ENCODE data around the gene MEX3A.

The MEX3A gene

DNA sequence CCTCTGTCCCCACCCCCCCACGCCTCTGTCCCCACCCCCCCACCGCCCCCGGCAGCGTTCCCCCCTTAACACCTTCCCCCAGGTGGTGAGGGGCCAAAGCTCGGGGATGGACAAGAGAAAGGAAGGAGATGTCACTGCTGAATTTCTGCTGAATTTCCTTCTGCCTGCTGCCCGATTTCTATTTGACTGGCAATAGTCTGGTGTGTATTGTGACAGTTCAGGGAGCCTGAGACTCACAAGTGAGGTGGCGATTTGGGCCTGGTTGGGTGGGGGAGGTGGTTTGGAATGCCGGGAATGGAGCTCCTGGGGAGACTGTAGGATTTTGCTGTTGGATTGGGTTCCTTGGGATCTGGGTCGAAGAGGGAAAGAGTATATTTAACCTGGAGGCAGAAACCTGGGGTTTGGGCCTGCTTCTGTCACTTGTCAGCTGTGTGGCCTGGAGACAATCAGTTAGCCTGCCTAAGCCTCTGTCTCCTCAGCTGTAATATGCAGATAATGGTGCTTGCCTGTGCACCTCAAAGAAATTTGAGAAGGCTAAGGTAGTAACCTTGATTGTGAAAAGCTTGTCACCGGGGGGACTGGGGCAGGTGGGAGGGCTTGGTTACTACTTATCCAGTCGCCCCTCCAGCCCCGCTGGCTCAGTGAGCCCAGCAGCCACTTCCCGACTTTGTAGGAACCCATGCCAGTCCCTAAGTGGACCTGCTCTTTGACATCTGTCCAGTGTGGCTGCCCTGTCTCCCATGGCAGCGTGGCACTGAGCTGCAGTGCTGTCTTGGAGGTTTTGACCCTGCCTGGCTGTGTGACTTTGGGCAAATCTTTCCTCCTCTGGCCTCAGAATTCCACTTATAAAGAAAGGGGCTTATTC lies 24.6 kb upstream of the MEX3A start:
- no peak for DNase-seq (ENCODE audit: extremely low spot score)
- POLR2A ChIA-PET, result interaction anchor here (1.0 to 11.3 kb wide), 10 partner anchors 7 to 106 kb away, joined by 3 to 60 read pairs (median 4); partner anchors contain the start of genes LMNA, PMF1 and SLC25A44
- TF ChIP-seq SP1 (IDR thresholded peaks at IDR 0.05), result no peak
- no peak for TF ChIP-seq BHLHE40 (IDR thresholded peaks at IDR 0.05; ENCODE audit: borderline replicate concordance)
- no peak for TF ChIP-seq ELF4 (IDR thresholded peaks at IDR 0.05)
- no peak for TF ChIP-seq NFRKB (IDR thresholded peaks at IDR 0.05)
- no peak for TF ChIP-seq SUZ12 (IDR thresholded peaks at IDR 0.05)
- TF ChIP-seq ZNF384 (IDR thresholded peaks at IDR 0.05), result no peak
- no peak for TF ChIP-seq L3MBTL2 (conservative IDR thresholded peaks at IDR 0.05)
- TF ChIP-seq FOXK2 (IDR thresholded peaks at IDR 0.05), result no peak
- TF ChIP-seq LEF1 (IDR thresholded peaks at IDR 0.05; ENCODE audit: borderline replicate concordance), result no peak
- CTCF ChIA-PET, result interaction anchor here (2.1 to 3.4 kb wide), 2 partner anchors 10 to 23 kb away, joined by 10 to 28 read pairs; no protein-coding TSS in a partner anchor

GRCh38 chr1:156104861-156105832 lies 22.9 kb upstream of the MEX3A start:
- POLR2A ChIA-PET, result interaction anchor here (1.1 to 11.3 kb wide), 8 partner anchors 9 to 178 kb away, joined by 3 to 60 read pairs (median 5); partner anchors contain the start of genes LMNA, SLC25A44 and SMG5
- no peak for DNase-seq (ENCODE audit: extremely low spot score)
- TF ChIP-seq LEF1 (IDR thresholded peaks at IDR 0.05; ENCODE audit: borderline replicate concordance), result no peak
- TF ChIP-seq CTBP1 (IDR thresholded peaks at IDR 0.05; ENCODE audit: borderline replicate concordance), result no peak
- TF ChIP-seq, protein P1, sequence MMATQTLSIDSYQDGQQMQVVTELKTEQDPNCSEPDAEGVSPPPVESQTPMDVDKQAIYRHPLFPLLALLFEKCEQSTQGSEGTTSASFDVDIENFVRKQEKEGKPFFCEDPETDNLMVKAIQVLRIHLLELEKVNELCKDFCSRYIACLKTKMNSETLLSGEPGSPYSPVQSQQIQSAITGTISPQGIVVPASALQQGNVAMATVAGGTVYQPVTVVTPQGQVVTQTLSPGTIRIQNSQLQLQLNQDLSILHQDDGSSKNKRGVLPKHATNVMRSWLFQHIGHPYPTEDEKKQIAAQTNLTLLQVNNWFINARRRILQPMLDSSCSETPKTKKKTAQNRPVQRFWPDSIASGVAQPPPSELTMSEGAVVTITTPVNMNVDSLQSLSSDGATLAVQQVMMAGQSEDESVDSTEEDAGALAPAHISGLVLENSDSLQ (IDR thresholded peaks at IDR 0.05), result no peak
- no peak for TF ChIP-seq SUZ12 (IDR thresholded peaks at IDR 0.05)
- no peak for TF ChIP-seq ELF4 (IDR thresholded peaks at IDR 0.05)
- no peak for TF ChIP-seq NFRKB (IDR thresholded peaks at IDR 0.05)
- TF ChIP-seq HDGF (IDR thresholded peaks at IDR 0.05; ENCODE audit: borderline replicate concordance), result no peak
- no peak for TF ChIP-seq TARDBP (IDR thresholded peaks at IDR 0.05)
- TF ChIP-seq ARNT (IDR thresholded peaks at IDR 0.05), result no peak
- CTCF ChIA-PET, result interaction anchor here (0.7 to 2.1 kb wide), 9 partner anchors 8 to 120 kb away, joined by 3 to 10 read pairs (median 4); no protein-coding TSS in a partner anchor

DNA sequence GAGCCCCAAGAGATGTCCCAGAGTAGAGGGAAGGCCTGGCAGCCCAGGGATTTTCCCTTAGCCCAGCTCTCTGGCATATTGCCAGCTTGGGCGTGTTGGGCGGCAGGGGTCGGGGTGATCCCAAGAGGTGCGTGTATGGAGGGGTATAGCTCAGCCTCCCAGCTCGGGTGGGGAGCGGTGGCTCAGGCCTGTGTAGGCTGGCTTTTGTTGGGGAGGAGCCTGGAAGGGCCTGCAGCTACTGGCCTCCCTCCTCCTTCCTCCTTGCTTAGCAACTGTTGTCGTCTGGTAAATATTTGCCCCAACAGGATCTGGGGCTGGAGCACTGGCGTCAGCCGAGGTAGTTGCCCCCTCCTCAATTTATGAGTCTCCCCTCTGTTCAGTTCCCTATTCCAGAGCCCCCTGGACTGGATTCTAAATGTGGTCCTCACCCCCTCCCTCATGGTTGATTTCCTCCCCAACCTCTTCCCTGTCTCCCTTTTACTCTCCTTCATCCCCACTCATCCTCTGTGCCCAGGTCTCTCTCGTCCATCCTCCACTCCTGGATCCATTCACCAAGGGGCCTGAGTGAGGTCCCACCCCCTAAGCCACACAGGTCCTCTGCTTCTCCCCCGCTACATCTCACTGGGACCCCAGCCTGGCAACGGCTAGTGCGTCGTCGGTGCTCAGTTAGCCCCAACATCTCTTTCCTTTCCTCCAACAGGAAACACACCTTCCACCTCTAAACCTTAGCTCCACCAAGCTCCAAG lies 22.0 kb upstream of the MEX3A start:
- DNase-seq (ENCODE audit: extremely low spot score), result no peak
- POLR2A ChIA-PET, result interaction anchor here (1.1 to 11.3 kb wide), 3 partner anchors 10 to 178 kb away, joined by 4 to 60 read pairs (median 7); partner anchors contain the start of genes LMNA and SMG5
- CTCF ChIA-PET, result interaction anchor here (0.6 to 2.0 kb wide), 8 partner anchors 12 to 294 kb away, joined by 3 to 12 read pairs (median 4); no protein-coding TSS in a partner anchor
- TF ChIP-seq LEF1 (IDR thresholded peaks at IDR 0.05; ENCODE audit: borderline replicate concordance), result no peak
- no peak for TF ChIP-seq ARNT (IDR thresholded peaks at IDR 0.05)
- TF ChIP-seq FOXM1 (IDR thresholded peaks at IDR 0.05; ENCODE audit: borderline replicate concordance), result no peak
- no peak for TF ChIP-seq NFRKB (IDR thresholded peaks at IDR 0.05)
- no peak for TF ChIP-seq L3MBTL2 (conservative IDR thresholded peaks at IDR 0.05)
- TF ChIP-seq FOXA1 (IDR thresholded peaks at IDR 0.05), result no peak

- no peak for DNase-seq (ENCODE audit: extremely low spot score)
- CTCF ChIA-PET, result interaction anchor here (1.3 to 2.0 kb wide), 3 partner anchors 13 to 122 kb away, joined by 3 to 12 read pairs (median 6); no protein-coding TSS in a partner anchor
- TF ChIP-seq SUZ12 (IDR thresholded peaks at IDR 0.05) (no peak), ARNT (IDR thresholded peaks at IDR 0.05) (no peak), BHLHE40 (IDR thresholded peaks at IDR 0.05; ENCODE audit: borderline replicate concordance) (no peak), SP1 (IDR thresholded peaks at IDR 0.05) (no peak), CTBP1 (IDR thresholded peaks at IDR 0.05; ENCODE audit: borderline replicate concordance) (no peak), L3MBTL2 (conservative IDR thresholded peaks at IDR 0.05) (no peak), FOXK2 (IDR thresholded peaks at IDR 0.05) (no peak), NFRKB (IDR thresholded peaks at IDR 0.05) (no peak), FOXM1 (IDR thresholded peaks at IDR 0.05; ENCODE audit: borderline replicate concordance) (no peak), ELF4 (IDR thresholded peaks at IDR 0.05) (no peak), LEF1 (IDR thresholded peaks at IDR 0.05; ENCODE audit: borderline replicate concordance) (no peak)
- POLR2A ChIA-PET, result interaction anchor here (1.5 to 11.3 kb wide), 3 partner anchors 11 to 25 kb away, joined by 5 to 60 read pairs (median 9); partner anchors contain the start of gene LMNA
Observed at GRCh38 chr1:156103521-156103947, 21.3 kb upstream of the MEX3A start.

GRCh38 chr1:156102633-156103511 lies 20.6 kb upstream of the MEX3A start:
- TF ChIP-seq FOXA1 (IDR thresholded peaks at IDR 0.05) (no peak), FOXM1 (IDR thresholded peaks at IDR 0.05; ENCODE audit: borderline replicate concordance) (no peak), SP1 (IDR thresholded peaks at IDR 0.05) (no peak), ZNF384 (IDR thresholded peaks at IDR 0.05) (no peak), NFRKB (IDR thresholded peaks at IDR 0.05) (no peak)
- DNase-seq (ENCODE audit: extremely low spot score), result no peak
- ChIA-PET CTCF (interaction anchor here (0.7 to 2.0 kb wide), 4 partner anchors 12 to 122 kb away, joined by 3 to 12 read pairs (median 4); no protein-coding TSS in a partner anchor), POLR2A (interaction anchor here (0.8 to 11.3 kb wide), 4 partner anchors 11 to 27 kb away, joined by 3 to 60 read pairs (median 7); partner anchors contain the start of gene LMNA)
